Lung (tissue), 12 donors: ENCODE results near the gene PTF1A. TPM values are rescaled to one million over a fixed set of nuclear protein-coding genes. Genes with fewer than 3 reads are reported as not detected.
A peak's percentile ranks its signal among the peaks of the same experiment; 100 is the strongest.

Source experiments
- ATAC-seq: fragments of 200-7000 bp; cut with Tn5 transposase; one replicate; pipeline ENCODE4 v1.9.1; 2020; ENCODE audit warnings: moderate number of reproducible peaks; ENCODE audit not compliant: insufficient read depth, low FRiP score
- DNase-seq, 3 donors: peaks; one replicate each; pipeline ENCODE4 v3.0.0-alpha.2; 2013 to 2017
- H3K27ac ChIP-seq, 2 donors: one replicate each; pipeline ENCODE4 v1.5.1; 2013; ENCODE audit warnings: mild to moderate bottlenecking in 2 of 2, moderate library complexity in 2 of 2, control low read depth in 1 of 2, inconsistent platforms in 1 of 2, low read depth in 1 of 2, low read length in 1 of 2
- H3K27me3 ChIP-seq, 3 donors: one replicate each; pipeline ENCODE4 v1.5.1; 2013; ENCODE audit warnings: low read length in 2 of 3; ENCODE audit not compliant: control insufficient read depth in 3 of 3, insufficient read depth in 3 of 3
- H3K36me3 ChIP-seq, 4 donors: one replicate each; pipeline ENCODE4 v1.5.1; 2013; ENCODE audit warnings: low read length in 4 of 4, mild to moderate bottlenecking in 1 of 4, moderate library complexity in 1 of 4; ENCODE audit not compliant: control insufficient read depth in 4 of 4, insufficient read depth in 4 of 4
- H3K4me1 ChIP-seq, 5 donors: one replicate each; pipeline ENCODE4 v1.5.1; 2013; ENCODE audit warnings: low read length in 5 of 5, mild to moderate bottlenecking in 2 of 5, moderate library complexity in 1 of 5; ENCODE audit not compliant: control insufficient read depth in 5 of 5, insufficient read depth in 5 of 5
- H3K4me3 ChIP-seq: one replicate; pipeline ENCODE4 v1.5.1; 2013; ENCODE audit warnings: mild to moderate bottlenecking, control low read depth, moderate library complexity
- H3K9ac ChIP-seq, 2 donors: one replicate each; pipeline ENCODE4 v1.5.1; 2013; ENCODE audit warnings: low read length in 2 of 2, control low read depth in 1 of 2; ENCODE audit not compliant: insufficient read depth in 1 of 2
- H3K9me3 ChIP-seq, 4 donors: one replicate each; pipeline ENCODE4 v1.5.1; 2013; ENCODE audit warnings: low read length in 3 of 4, mild to moderate bottlenecking in 1 of 4, moderate library complexity in 1 of 4; ENCODE audit not compliant: control insufficient read depth in 4 of 4, insufficient read depth in 3 of 4
- WGBS, 2 donors: extraction: QIAGEN DNeasy Blood & Tissue Kit; methylation state at CpG; one replicate each; pipeline ENCODE4 v1.1.7; 2013; 5-methylcytosine and 5-hydroxymethylcytosine counted together
- polyA plus RNA-seq, 2 donors: library from polyadenylated mRNA; stranded (reverse); fragments of 200-250 nt; gene quantifications; one replicate each; pipeline ENCODE4 v1.2.1, GENCODE V29; 2013
- total RNA-seq, 2 donors: library from RNA; depleted of rRNA in 1 of 2; stranded (reverse); fragments of >200 nt in 1 of 2; gene quantifications; one replicate each; pipeline ENCODE4 v1.2.1, GENCODE V29; 2014 to 2021
- TF ChIP-seq, protein P1 (sequence below): IDR thresholded peaks from 2 replicates; pipeline ENCODE4 v1.5.1; 2012; ENCODE audit warnings: mild to moderate bottlenecking; ENCODE audit errors: control extremely low read depth, extremely low read depth
- donor health status: control.
- donor health status: control.
- donor health status: Bipolar disorder and iron deficiency.
- donor health status: healthy.
- donor health status: DM: yes; HTN: yes; CAD: no.

The PTF1A gene
- total and polyA plus RNA-seq, 4 donors = not detected

- H3K27ac ChIP-seq = no peak overlapping the region
- H3K27me3 ChIP-seq = peaks cover 15 to 63% (median 58%) of the 10 kb centered on the region in 3 donors
- no peak overlapping the region for H3K9ac ChIP-seq
- WGBS, 2 donors = 9 to 15% methylated on average over 5 of the region's 5 CpGs
- H3K9me3 ChIP-seq = no peaks in the 10 kb centered on the region
- no peak overlapping the region for H3K4me3 ChIP-seq
- ATAC-seq (no peak), DNase-seq (no peak)
- TF ChIP-seq, protein P1, sequence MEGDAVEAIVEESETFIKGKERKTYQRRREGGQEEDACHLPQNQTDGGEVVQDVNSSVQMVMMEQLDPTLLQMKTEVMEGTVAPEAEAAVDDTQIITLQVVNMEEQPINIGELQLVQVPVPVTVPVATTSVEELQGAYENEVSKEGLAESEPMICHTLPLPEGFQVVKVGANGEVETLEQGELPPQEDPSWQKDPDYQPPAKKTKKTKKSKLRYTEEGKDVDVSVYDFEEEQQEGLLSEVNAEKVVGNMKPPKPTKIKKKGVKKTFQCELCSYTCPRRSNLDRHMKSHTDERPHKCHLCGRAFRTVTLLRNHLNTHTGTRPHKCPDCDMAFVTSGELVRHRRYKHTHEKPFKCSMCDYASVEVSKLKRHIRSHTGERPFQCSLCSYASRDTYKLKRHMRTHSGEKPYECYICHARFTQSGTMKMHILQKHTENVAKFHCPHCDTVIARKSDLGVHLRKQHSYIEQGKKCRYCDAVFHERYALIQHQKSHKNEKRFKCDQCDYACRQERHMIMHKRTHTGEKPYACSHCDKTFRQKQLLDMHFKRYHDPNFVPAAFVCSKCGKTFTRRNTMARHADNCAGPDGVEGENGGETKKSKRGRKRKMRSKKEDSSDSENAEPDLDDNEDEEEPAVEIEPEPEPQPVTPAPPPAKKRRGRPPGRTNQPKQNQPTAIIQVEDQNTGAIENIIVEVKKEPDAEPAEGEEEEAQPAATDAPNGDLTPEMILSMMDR = no peak
- peaks cover 0 to 9% (median 0%) of the 10 kb centered on the region in 5 donors for H3K4me1 ChIP-seq
- no peaks in the 10 kb centered on the region for H3K36me3 ChIP-seq
These were observed 3.1 kb upstream of the PTF1A start for GRCh38 chr10:23189024-23189423.

- Histone ChIP-seq H3K4me3 (no peak overlapping the region), H3K36me3 (no peaks in the 10 kb centered on the region), H3K9ac (no peak overlapping the region), H3K27me3 (peaks cover 20 to 75% (median 74%) of the 10 kb centered on the region in 3 donors), H3K9me3 (peaks cover 0 to 7% (median 0%) of the 10 kb centered on the region in 4 donors), H3K27ac (no peak overlapping the region), H3K4me1 (peaks cover 0 to 15% (median 0%) of the 10 kb centered on the region in 5 donors)
- ATAC-seq = no peak
- 3% methylated on average over 36 of the region's 36 CpGs for WGBS, 2 donors
- no peak for DNase-seq
- TF ChIP-seq, protein P1 = no peak
These were observed 994 bp upstream of the PTF1A start for GRCh38 chr10:23190872-23191763.

DNA sequence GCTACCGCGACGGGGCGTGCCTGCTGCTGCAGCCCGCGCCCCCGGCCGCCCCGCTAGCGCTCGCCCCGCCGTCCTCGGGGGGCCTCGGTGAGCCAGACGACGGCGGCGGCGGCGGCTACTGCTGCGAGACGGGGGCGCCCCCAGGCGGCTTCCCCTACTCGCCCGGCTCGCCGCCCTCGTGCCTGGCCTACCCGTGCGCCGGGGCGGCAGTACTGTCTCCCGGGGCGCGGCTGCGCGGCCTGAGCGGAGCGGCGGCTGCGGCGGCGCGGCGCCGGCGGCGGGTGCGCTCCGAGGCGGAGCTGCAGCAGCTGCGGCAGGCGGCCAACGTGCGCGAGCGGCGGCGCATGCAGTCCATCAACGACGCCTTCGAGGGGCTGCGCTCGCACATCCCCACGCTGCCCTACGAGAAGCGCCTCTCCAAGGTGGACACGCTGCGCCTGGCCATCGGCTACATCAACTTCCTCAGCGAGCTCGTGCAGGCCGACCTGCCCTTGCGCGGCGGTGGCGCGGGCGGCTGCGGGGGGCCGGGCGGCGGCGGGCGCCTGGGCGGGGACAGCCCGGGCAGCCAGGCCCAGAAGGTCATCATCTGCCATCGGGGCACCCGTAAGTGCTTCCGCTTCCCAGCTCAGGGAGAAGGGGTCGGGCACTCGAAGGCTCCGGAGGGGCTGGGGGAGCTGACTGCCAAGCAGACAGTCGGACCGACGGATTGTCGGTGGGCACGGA is 761 bp downstream of the PTF1A start:
- Histone ChIP-seq H3K27me3 (peaks cover 27 to 79% (median 78%) of the 10 kb centered on the region in 3 donors), H3K27ac (no peak overlapping the region), H3K9me3 (peaks cover 0 to 7% (median 0%) of the 10 kb centered on the region in 4 donors), H3K9ac (no peak overlapping the region), H3K36me3 (no peaks in the 10 kb centered on the region), H3K4me3 (no peak overlapping the region), H3K4me1 (peaks cover 0 to 15% (median 0%) of the 10 kb centered on the region in 5 donors)
- 2 to 3% methylated on average over 86 to 100 of the region's 100 CpGs for WGBS, 2 donors
- no peak for ATAC-seq
- TF ChIP-seq, protein P1 = no peak
- DNase-seq = peak; percentile 46 to 74 (median 59)
